Hepatocyte (in vitro differentiated cells): ENCODE results near the gene NOTCH4. TPM values are rescaled to one million over a fixed set of nuclear protein-coding genes. Genes with fewer than 3 reads are reported as not detected.
A peak's percentile ranks its signal among the peaks of the same experiment; 100 is the strongest.

ENCODE experiments used
- DNase-seq: peaks from one replicate; pipeline ENCODE4 v3.0.0-alpha.2; 2016; ENCODE audit warnings: low spot score
- H2AFZ ChIP-seq: fragments of 200-600 bp; sonication (generic); 2 replicates; pipeline ENCODE4 v1.6.0; 2016; ENCODE audit warnings: antibody characterized with exemption, mild to moderate bottlenecking
- H3K27ac ChIP-seq: fragments of 200-600 bp; sonication (generic); 2 replicates; pipeline ENCODE4 v1.5.1; 2016; ENCODE audit warnings: mild to moderate bottlenecking
- H3K27me3 ChIP-seq: fragments of 200-600 bp; sonication (generic); 2 replicates; pipeline ENCODE4 v1.6.1; 2016
- H3K36me3 ChIP-seq: fragments of 200-600 bp; sonication (generic); replicated peaks from 2 replicates; pipeline ENCODE4 v1.5.1; 2016; ENCODE audit warnings: low read depth; ENCODE audit not compliant: insufficient read depth
- H3K4me1 ChIP-seq: fragments of 200-600 bp; sonication (generic); 2 replicates; pipeline ENCODE4 v1.5.1; 2016; ENCODE audit warnings: mild to moderate bottlenecking, moderate library complexity; ENCODE audit not compliant: insufficient read depth
- H3K4me2 ChIP-seq: fragments of 200-600 bp; sonication (generic); 2 replicates; pipeline ENCODE4 v1.6.0; 2016
- H3K4me3 ChIP-seq: fragments of 200-600 bp; sonication (generic); 2 replicates; pipeline ENCODE4 v1.5.1; 2016; ENCODE audit warnings: mild to moderate bottlenecking
- H3K79me2 ChIP-seq: fragments of 200-600 bp; sonication (generic); 2 replicates; pipeline ENCODE4 v1.6.0; 2017; ENCODE audit warnings: mild to moderate bottlenecking
- H3K9me2 ChIP-seq: fragments of 200-600 bp; sonication (generic); replicated peaks from 2 replicates; pipeline ENCODE4 v1.6.0; 2017; ENCODE audit warnings: mild to moderate bottlenecking; ENCODE audit not compliant: insufficient read depth
- H3K9me3 ChIP-seq: fragments of 200-600 bp; sonication (generic); 2 replicates; pipeline ENCODE4 v1.5.1; 2016; ENCODE audit warnings: low read depth, mild to moderate bottlenecking
- H4K20me1 ChIP-seq: fragments of 200-600 bp; sonication (generic); 2 replicates; pipeline ENCODE4 v1.6.0; 2016; ENCODE audit warnings: mild to moderate bottlenecking; ENCODE audit not compliant: insufficient read depth, poor library complexity, severe bottlenecking
- EZH2 ChIP-seq: fragments of 200-600 bp; sonication (generic); IDR thresholded peaks from 2 replicates; pipeline ENCODE4 v1.6.1; 2016; ENCODE audit warnings: antibody characterized with exemption, mild to moderate bottlenecking, borderline replicate concordance
- EZH2phosphoT487 ChIP-seq: fragments of 200-600 bp; sonication (generic); IDR thresholded peaks from one replicate; pipeline ENCODE4 v1.6.1; 2018; ENCODE audit warnings: antibody characterized with exemption, mild to moderate bottlenecking, low read depth, moderate library complexity; ENCODE audit not compliant: unreplicated experiment, severe bottlenecking
- WGBS: methylation state at CpG from one replicate; pipeline ENCODE4 v1.1.6; 2016; ENCODE audit warnings: low lambda C conversion rate; ENCODE audit errors: missing lambda C conversion rate; 5-methylcytosine and 5-hydroxymethylcytosine counted together
- polyA plus RNA-seq: library from polyadenylated mRNA; unstranded; fragments of >200 nt; fragmentation: Nextera tagmentation; extraction: Ambion mirVana; gene quantifications from 2 replicates; pipeline ENCODE4 v1.2.1, GENCODE V29; 2016
- total RNA-seq: library from RNA; depleted of rRNA; stranded (reverse); fragments of >200 nt; gene quantifications from 2 replicates; pipeline ENCODE4 v1.2.3, GENCODE V29; 2014
- TF ChIP-seq, protein P1 (sequence below): fragments of 200-600 bp; sonication (generic); IDR thresholded peaks from 2 replicates; pipeline ENCODE4 v1.5.1; 2016; ENCODE audit warnings: antibody characterized with exemption, mild to moderate bottlenecking; ENCODE audit not compliant: poor library complexity

Gene NOTCH4
- total and polyA plus RNA-seq, 2 experiments from 2014 or later = 2.7 to 3.6 TPM

DNA sequence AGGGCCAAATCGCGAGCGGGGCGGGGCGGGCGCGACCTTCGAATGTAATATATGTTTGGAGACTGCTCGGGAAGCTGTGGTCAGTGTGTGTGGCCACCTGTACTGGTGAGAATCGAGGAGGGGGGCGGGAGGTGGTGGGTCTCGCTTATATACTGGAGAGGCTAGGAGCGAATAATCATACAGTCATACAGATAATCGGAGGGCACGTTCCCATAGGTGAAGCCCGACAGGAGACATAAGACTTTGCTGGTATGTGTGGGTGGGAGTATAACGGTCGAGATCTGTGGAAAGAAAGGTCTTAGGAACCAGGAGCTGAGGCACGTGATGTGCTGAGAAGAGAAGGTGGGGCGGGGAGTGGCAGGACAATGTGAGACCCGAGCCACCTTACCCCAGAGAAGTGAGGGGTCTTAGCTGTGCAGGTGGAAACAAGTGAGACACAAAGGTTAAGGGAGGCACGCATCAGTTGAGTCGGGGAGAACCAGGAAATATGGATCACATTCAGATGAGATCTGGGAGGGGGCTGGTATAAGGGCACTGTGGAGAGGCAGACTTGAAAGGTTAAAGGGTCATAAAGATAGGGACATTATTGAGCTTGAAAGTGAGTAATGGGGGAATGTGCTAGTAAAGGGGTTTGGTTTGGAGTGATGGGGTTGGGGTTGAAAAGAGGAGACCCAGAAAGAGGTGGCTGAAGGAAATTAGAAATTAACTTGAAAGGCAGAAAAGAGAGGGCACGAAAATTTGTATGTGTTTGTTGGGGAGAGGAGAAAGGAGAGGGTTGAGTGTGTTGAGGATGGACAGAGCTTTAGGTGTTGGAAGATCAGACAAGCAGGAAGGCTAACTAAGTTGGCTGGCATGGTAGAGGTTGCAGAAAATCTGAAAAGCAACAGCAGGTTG lies 45.1 kb downstream of the NOTCH4 start:
- H3K9me3 ChIP-seq = no peaks in the 10 kb centered on the region
- 6% methylated on average over 15 of the region's 24 CpGs for WGBS
- H3K9me2 ChIP-seq = no peaks in the 10 kb centered on the region
- H3K4me3 ChIP-seq = peak overlapping the region; percentile 51
- H2AFZ ChIP-seq = no peak overlapping the region
- no peaks in the 10 kb centered on the region for H4K20me1 ChIP-seq
- TF ChIP-seq EZH2phosphoT487 (no peak), EZH2 (no peak)
- TF ChIP-seq, protein P1, sequence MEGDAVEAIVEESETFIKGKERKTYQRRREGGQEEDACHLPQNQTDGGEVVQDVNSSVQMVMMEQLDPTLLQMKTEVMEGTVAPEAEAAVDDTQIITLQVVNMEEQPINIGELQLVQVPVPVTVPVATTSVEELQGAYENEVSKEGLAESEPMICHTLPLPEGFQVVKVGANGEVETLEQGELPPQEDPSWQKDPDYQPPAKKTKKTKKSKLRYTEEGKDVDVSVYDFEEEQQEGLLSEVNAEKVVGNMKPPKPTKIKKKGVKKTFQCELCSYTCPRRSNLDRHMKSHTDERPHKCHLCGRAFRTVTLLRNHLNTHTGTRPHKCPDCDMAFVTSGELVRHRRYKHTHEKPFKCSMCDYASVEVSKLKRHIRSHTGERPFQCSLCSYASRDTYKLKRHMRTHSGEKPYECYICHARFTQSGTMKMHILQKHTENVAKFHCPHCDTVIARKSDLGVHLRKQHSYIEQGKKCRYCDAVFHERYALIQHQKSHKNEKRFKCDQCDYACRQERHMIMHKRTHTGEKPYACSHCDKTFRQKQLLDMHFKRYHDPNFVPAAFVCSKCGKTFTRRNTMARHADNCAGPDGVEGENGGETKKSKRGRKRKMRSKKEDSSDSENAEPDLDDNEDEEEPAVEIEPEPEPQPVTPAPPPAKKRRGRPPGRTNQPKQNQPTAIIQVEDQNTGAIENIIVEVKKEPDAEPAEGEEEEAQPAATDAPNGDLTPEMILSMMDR = no peak
- H3K27ac ChIP-seq = peak overlapping the region; percentile 65
- no peaks in the 10 kb centered on the region for H3K27me3 ChIP-seq
- DNase-seq = peak; percentile 53
- H3K79me2 ChIP-seq = peaks cover 36% of the 10 kb centered on the region
- peaks cover 13% of the 10 kb centered on the region for H3K4me1 ChIP-seq
- no peaks in the 10 kb centered on the region for H3K36me3 ChIP-seq
- peak overlapping the region; percentile 86 for H3K4me2 ChIP-seq

- 2% methylated on average over 28 of the region's 33 CpGs for whole genome bisulfite sequencing
- no peak for TF ChIP-seq EZH2
- TF ChIP-seq, protein P1 = no peak
- TF ChIP-seq EZH2phosphoT487 = no peak
- Histone ChIP-seq H3K36me3 (no peaks in the 10 kb centered on the region), H4K20me1 (no peaks in the 10 kb centered on the region), H3K27ac (peak within 1 kb of the TSS; percentile 94), H3K4me1 (peaks cover 13% of the 10 kb centered on the region), H3K9me2 (no peaks in the 10 kb centered on the region), H3K4me3 (peak within 1 kb of the TSS; percentile 51), H3K9me3 (no peaks in the 10 kb centered on the region), H3K27me3 (no peaks in the 10 kb centered on the region), H3K4me2 (peak within 1 kb of the TSS; percentile 86), H3K79me2 (peaks cover 44% of the 10 kb centered on the region), H2AFZ (peak within 1 kb of the TSS; percentile 24)
- DNase-seq = peak; percentile 99
Measured at GRCh38 chr6:32177788-32178546, 45.9 kb downstream of the NOTCH4 start, which contains the start of gene RNF5. Gene RNF5, plus strand, starts transcription at chr6:32178405. Its CDS starts 107 bp downstream, at chr6:32178512.

- Histone ChIP-seq H3K27me3 (no peaks in the 10 kb centered on the region), H3K4me3 (peak overlapping the region; percentile 6), H3K4me1 (peaks cover 13% of the 10 kb centered on the region), H2AFZ (peak overlapping the region; percentile 24), H3K79me2 (peaks cover 48% of the 10 kb centered on the region), H3K9me2 (no peaks in the 10 kb centered on the region), H3K9me3 (no peaks in the 10 kb centered on the region), H3K4me2 (peak overlapping the region; percentile 71), H3K27ac (peak overlapping the region; percentile 94), H3K36me3 (no peaks in the 10 kb centered on the region), H4K20me1 (no peaks in the 10 kb centered on the region)
- 0% methylated on average over 20 of the region's 20 CpGs for WGBS
- DNase-seq = peak; percentile 76
- TF ChIP-seq, protein P1 = no peak
- no peak for TF ChIP-seq EZH2
- no peak for TF ChIP-seq EZH2phosphoT487
Measured at GRCh38 chr6:32177183-32177787, 46.6 kb downstream of the NOTCH4 start.
